Fibroblast of the aortic adventitia (primary cell): ENCODE measurements around the gene KRTAP13-2. TPM values are rescaled to one million over a fixed set of nuclear protein-coding genes. Genes with fewer than 3 reads are reported as not detected.

Source experiments
- DNase-seq: peaks from one replicate; pipeline ENCODE4 v3.0.0-alpha.2; 2010; ENCODE audit warnings: low read depth
- H3K4me3 ChIP-seq: 2 replicates; pipeline ENCODE4 v1.5.1; 2011; ENCODE audit warnings: low read depth, mild to moderate bottlenecking, control low read depth, low read length, moderate library complexity
- small RNA-seq: library from RNA; depleted of rRNA; stranded (forward); fragments of <200 nt; gene quantifications from one replicate; pipeline ENCODE3, GENCODE V24; 2012
- total RNA-seq: library from RNA; depleted of rRNA; stranded (reverse); fragments of >200 nt; gene quantifications from 2 replicates; pipeline ENCODE4 v1.2.3, GENCODE V29; 2012; ENCODE audit warnings: low replicate concordance
- TF ChIP-seq, protein P1 (sequence below): IDR thresholded peaks from 2 replicates; pipeline ENCODE4 v1.5.1; 2011; ENCODE audit warnings: mild to moderate bottlenecking, low read length, control low read depth, inconsistent platforms; ENCODE audit not compliant: insufficient read depth

KRTAP13-2 gene
- total RNA-seq, 1 donor = not detected

DNA sequence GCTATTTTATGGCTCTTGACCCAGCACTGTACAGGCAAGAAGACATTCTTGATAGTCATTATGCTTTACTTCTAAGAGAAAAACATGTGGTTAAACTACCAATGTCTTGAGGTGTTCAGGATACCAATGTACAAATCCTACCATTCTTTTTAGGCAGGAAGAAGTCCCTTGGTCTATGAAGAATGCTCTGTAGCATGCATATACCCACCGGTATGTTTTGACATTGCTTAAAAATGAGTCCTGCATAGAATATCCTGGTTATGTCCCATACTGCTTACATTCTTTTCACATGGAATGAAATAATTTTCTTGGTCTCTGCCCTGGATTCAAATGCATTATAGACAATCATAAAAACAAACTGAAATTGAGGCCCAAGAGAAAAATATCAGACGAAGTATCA is 39.4 kb downstream of the KRTAP13-2 start:
- no peak overlapping the region for H3K4me3 ChIP-seq
- no peak for DNase-seq
- TF ChIP-seq, protein P1, sequence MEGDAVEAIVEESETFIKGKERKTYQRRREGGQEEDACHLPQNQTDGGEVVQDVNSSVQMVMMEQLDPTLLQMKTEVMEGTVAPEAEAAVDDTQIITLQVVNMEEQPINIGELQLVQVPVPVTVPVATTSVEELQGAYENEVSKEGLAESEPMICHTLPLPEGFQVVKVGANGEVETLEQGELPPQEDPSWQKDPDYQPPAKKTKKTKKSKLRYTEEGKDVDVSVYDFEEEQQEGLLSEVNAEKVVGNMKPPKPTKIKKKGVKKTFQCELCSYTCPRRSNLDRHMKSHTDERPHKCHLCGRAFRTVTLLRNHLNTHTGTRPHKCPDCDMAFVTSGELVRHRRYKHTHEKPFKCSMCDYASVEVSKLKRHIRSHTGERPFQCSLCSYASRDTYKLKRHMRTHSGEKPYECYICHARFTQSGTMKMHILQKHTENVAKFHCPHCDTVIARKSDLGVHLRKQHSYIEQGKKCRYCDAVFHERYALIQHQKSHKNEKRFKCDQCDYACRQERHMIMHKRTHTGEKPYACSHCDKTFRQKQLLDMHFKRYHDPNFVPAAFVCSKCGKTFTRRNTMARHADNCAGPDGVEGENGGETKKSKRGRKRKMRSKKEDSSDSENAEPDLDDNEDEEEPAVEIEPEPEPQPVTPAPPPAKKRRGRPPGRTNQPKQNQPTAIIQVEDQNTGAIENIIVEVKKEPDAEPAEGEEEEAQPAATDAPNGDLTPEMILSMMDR = no peak

DNA sequence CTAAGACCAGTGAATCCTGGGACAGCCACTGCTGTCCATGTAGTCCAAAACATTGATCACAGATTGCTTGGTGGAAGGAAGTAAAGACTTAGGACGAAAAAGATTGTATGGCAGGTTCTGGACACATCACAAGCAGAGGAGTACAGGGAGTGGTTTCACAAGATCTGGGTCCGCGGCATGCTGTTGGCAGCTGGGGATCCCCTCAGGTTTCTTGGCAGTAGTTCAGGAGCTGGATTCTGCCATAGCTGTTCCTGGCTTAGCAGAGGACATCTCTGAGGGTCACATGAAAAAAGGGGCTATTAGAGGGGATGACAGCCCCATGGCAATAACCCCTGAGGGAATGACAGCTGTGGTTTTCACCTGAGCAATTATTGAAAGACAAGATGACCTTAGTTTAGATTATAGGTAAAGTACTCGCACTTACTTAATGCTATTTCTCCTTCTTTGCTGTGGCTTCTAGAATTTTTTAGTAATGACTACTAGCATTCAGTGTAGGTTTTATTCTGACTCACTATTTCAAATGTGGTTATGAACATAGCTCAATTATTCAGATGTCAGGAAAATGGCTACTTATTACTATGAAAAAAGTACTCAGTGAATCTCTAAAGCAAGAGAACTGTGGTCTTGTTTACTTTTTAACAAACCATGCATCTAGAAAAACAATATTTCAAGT is 42.7 kb downstream of the KRTAP13-2 start:
- H3K4me3 ChIP-seq = no peak overlapping the region
- no peak for DNase-seq

DNA sequence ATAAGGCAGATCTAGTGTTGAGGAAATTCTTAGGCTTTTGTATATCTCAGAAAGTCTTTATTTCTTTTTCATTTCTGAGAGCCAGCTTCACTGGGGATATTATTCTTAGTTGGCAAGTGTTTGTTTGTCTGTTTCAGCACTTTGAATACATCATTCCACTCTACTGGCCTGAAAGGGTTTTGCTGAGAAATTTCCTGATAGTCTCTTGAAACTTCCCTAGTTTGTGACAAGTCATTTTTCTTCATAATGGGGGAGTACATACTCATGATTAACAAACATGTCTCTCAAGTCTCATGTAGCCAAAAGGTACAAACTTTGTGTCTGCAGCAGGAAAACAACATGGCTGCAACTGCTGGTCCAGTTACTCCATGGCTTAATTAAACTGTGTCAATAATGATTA is 45.7 kb downstream of the KRTAP13-2 start:
- TF ChIP-seq, protein P1 = no peak
- no peak overlapping the region for H3K4me3 ChIP-seq
- no peak for DNase-seq

More for the DNA sequence above, 42.7 kb downstream of the KRTAP13-2 start:
- TF ChIP-seq, protein P1 = no peak

Small RNA genes within 50 kb of the gene (small RNA-seq; reads per million reads assigned to genes)
- not detected for gene KRTAP23-1
- gene MIR4327 = not detected

Other genes with a start within 250 kb of the KRTAP13-2 start
- gene CLDN17, start 205.5 kb downstream of the KRTAP13-2 start, total RNA-seq = 0.49 TPM in 1 of 2 replicates, not detected in the other
- not detected in 2 replicates for gene CLDN8, start 156.2 kb downstream of the KRTAP13-2 start, total RNA-seq
- gene KRTAP24-1, start 89.3 kb downstream of the KRTAP13-2 start, total RNA-seq = not detected in 2 replicates
- not detected in 2 replicates for gene KRTAP25-1, start 82.8 kb downstream of the KRTAP13-2 start, total RNA-seq
- gene KRTAP26-1, start 52.0 kb downstream of the KRTAP13-2 start, total RNA-seq = not detected in 2 replicates
- gene KRTAP27-1, start 34.6 kb downstream of the KRTAP13-2 start, total RNA-seq = not detected in 2 replicates
- gene KRTAP23-1, start 23.7 kb downstream of the KRTAP13-2 start, total RNA-seq = not detected in 2 replicates
- not detected in 2 replicates for gene KRTAP13-1, start 23.8 kb upstream of the KRTAP13-2 start, total RNA-seq
- gene KRTAP13-3, start 53.7 kb upstream of the KRTAP13-2 start, total RNA-seq = not detected in 2 replicates
- not detected in 2 replicates for gene KRTAP13-4, start 57.9 kb upstream of the KRTAP13-2 start, total RNA-seq
- not detected in 2 replicates for gene KRTAP15-1, start 68.0 kb upstream of the KRTAP13-2 start, total RNA-seq
- gene KRTAP19-1, start 108.1 kb upstream of the KRTAP13-2 start, total RNA-seq = not detected in 2 replicates
- not detected in 2 replicates for gene KRTAP19-2, start 115.2 kb upstream of the KRTAP13-2 start, total RNA-seq
- not detected in 2 replicates for gene KRTAP19-3, start 119.7 kb upstream of the KRTAP13-2 start, total RNA-seq
- not detected in 2 replicates for gene KRTAP19-4, start 124.9 kb upstream of the KRTAP13-2 start, total RNA-seq
- not detected in 2 replicates for gene KRTAP19-5, start 129.9 kb upstream of the KRTAP13-2 start, total RNA-seq
- not detected in 2 replicates for gene KRTAP19-6, start 169.6 kb upstream of the KRTAP13-2 start, total RNA-seq
- not detected in 2 replicates for gene KRTAP19-7, start 189.0 kb upstream of the KRTAP13-2 start, total RNA-seq
- gene KRTAP22-2, start 218.1 kb upstream of the KRTAP13-2 start, total RNA-seq = not detected in 2 replicates
- not detected in 2 replicates for gene KRTAP6-3, start 220.2 kb upstream of the KRTAP13-2 start, total RNA-seq
- gene KRTAP6-2, start 226.6 kb upstream of the KRTAP13-2 start, total RNA-seq = not detected in 2 replicates
- not detected in 2 replicates for gene KRTAP22-1, start 228.8 kb upstream of the KRTAP13-2 start, total RNA-seq
- gene KRTAP6-1, start 241.7 kb upstream of the KRTAP13-2 start, total RNA-seq = not detected in 2 replicates
- gene KRTAP20-1, start 244.2 kb upstream of the KRTAP13-2 start, total RNA-seq = not detected in 2 replicates
- gene KRTAP20-4, start 248.4 kb upstream of the KRTAP13-2 start, total RNA-seq = not detected in 2 replicates